ENCODE measurements around the gene RELB. TPM values are rescaled to one million over a fixed set of nuclear protein-coding genes. Genes with fewer than 3 reads are reported as not detected.

The RELB gene
- total RNA-seq, 4 donors from 2014 or later, result 4.0 to 9.2 (median 6.0) TPM

DNA sequence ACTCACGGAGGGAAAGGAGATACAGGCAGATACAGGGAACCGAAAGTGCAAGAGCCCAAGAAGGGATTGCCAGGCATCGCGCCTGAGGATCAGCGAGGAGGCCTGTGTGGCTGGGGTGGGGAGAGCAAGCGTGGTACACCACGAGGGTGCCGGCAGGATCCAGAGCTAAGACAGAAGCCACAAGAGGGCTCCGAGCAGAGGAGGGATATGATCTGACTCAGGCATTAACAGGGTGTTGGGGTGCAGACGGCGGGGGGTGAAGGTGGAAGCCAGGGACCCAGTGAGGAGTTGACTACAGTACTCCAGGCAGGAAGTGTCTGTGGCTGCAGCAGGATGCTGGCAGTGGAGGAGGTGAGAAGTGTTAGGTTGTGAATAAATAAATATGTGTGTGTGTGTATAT lies 86.3 kb downstream of the RELB start:
- Histone ChIP-seq H3K9me3 (no peaks in the 10 kb centered on the region), H3K27ac (no peak overlapping the region), H3K36me3 (peaks cover 0 to 59% of the 10 kb centered on the region in 2 donors), H3K4me1 (peaks cover 0 to 22% (median 6%) of the 10 kb centered on the region in 3 donors), H3K4me3 (no peak overlapping the region), H3K27me3 (no peaks in the 10 kb centered on the region)
- no peak for TF ChIP-seq POLR2A (IDR thresholded peaks at IDR 0.05)
- no peak for TF ChIP-seq EP300 (IDR thresholded peaks at IDR 0.05)
- TF ChIP-seq CTCF (IDR thresholded peaks at IDR 0.05), result no peak
- TF ChIP-seq POLR2AphosphoS5 (IDR thresholded peaks at IDR 0.05), result no peak
- 64 to 72% methylated on average over 3 to 10 of the region's 11 CpGs for WGBS, 2 donors (ENCODE audit: low coverage in 1 of 2)
- ATAC-seq, result no peak

Small RNA genes within 50 kb of the gene (small RNA-seq; reads per million reads assigned to genes)
- gene RNU6-611P, result 0 reads per million in 4 donors

Other genes with a start within 250 kb of the RELB start
- 1 to 10 TPM in 1 of 4 donors, under 1 TPM in 1, not detected in 2; 0.93 to 1.0 TPM for gene CBLC, start 223.6 kb upstream of the RELB start, total RNA-seq
- gene BCAM, start 192.4 kb upstream of the RELB start, total RNA-seq, result 10 to 100 TPM; 24.1 to 52.7 (median 36.9) TPM
- 10 to 100 TPM; 27.6 to 47.8 (median 41.6) TPM for gene NECTIN2, start 155.2 kb upstream of the RELB start, total RNA-seq
- 10 to 100 TPM; 30.7 to 41.2 (median 33.7) TPM for gene TOMM40, start 110.2 kb upstream of the RELB start, total RNA-seq
- gene APOE, start 95.7 kb upstream of the RELB start, total RNA-seq, result 10 to 100 TPM in 3 of 4 donors, 1 to 10 TPM in 1; 7.8 to 44.4 (median 31.7) TPM
- 1 to 10 TPM in 2 of 4 donors, not detected in 2; 2.2 to 4.8 TPM for gene APOC1, start 86.9 kb upstream of the RELB start, total RNA-seq
- not detected for gene APOC4, start 59.2 kb upstream of the RELB start, total RNA-seq
- gene APOC2, start 55.4 kb upstream of the RELB start, total RNA-seq, result not detected
- 10 to 100 TPM; 41.7 to 76.3 (median 43.2) TPM for gene CLPTM1, start 46.1 kb upstream of the RELB start, total RNA-seq
- gene CLASRP, start 37.6 kb downstream of the RELB start, total RNA-seq, result 10 to 100 TPM; 33.6 to 82.5 (median 54.7) TPM
- gene ZNF296, start 75.0 kb downstream of the RELB start, total RNA-seq, result under 1 TPM in 1 of 4 donors, not detected in 3; 0.50 TPM
- 10 to 100 TPM in 3 of 4 donors, 1 to 10 TPM in 1; 6.4 to 17.6 (median 14.8) TPM for gene GEMIN7, start 77.8 kb downstream of the RELB start, total RNA-seq
- gene PPP1R37, start 91.7 kb downstream of the RELB start, total RNA-seq, result 10 to 100 TPM; 22.6 to 51.4 (median 24.6) TPM
- under 1 TPM in 2 of 4 donors, not detected in 2; 0.16 to 0.39 TPM for gene NKPD1, start 159.5 kb downstream of the RELB start, total RNA-seq
- 10 to 100 TPM; 16.2 to 24.0 (median 20.7) TPM for gene TRAPPC6A, start 176.8 kb downstream of the RELB start, total RNA-seq
- 10 to 100 TPM in 1 of 4 donors, 1 to 10 TPM in 3; 5.0 to 17.0 (median 7.8) TPM for gene BLOC1S3, start 177.3 kb downstream of the RELB start, total RNA-seq
- 1 to 10 TPM; 1.2 to 2.9 (median 2.0) TPM for gene EXOC3L2, start 243.9 kb downstream of the RELB start, total RNA-seq
- 10 to 100 TPM; 14.0 to 35.5 (median 20.6) TPM for gene MARK4, start 249.8 kb downstream of the RELB start, total RNA-seq

All from gastroesophageal sphincter (tissue), 4 donors.